22Rv1 (cell line): Measurements from ENCODE around the gene TOX4.

Experiments used
- CTCF ChIP-seq: fragments of 450-650 bp; IDR thresholded peaks from 2 replicates; pipeline ENCODE4 v1.5.1; 2017; ENCODE audit warnings: mild to moderate bottlenecking
- ZFX ChIP-seq: fragments of 450-650 bp; IDR thresholded peaks from 2 replicates; pipeline ENCODE4 v1.6.1; 2017; ENCODE audit warnings: antibody characterized with exemption, borderline replicate concordance

GRCh38 chr14:21539189-21539940 is 62.4 kb downstream of the TOX4 start:
- TF ChIP-seq CTCF (no peak), ZFX (no peak)
